HepG2 (cell line): Measurements from ENCODE around the gene KIF2C. TPM values are rescaled to one million over a fixed set of nuclear protein-coding genes. Genes with fewer than 3 reads are reported as not detected.

Source experiments
- ARID4A ChIP-seq: sonication (generic); formaldehyde crosslinking; IDR thresholded peaks from 2 replicates; pipeline ENCODE4 v1.5.0; 2020; ENCODE audit warnings: mild to moderate bottlenecking, missing genetic modification reagents, borderline replicate concordance
- BRF2 ChIP-seq: sonication (generic); formaldehyde crosslinking; IDR thresholded peaks from 2 replicates; pipeline ENCODE4 v1.8.1; 2022; ENCODE audit warnings: mild to moderate bottlenecking, missing genetic modification reagents
- CENPX ChIP-seq: sonication (generic); formaldehyde crosslinking; IDR thresholded peaks from 2 replicates; pipeline ENCODE4 v1.9.0; 2021; ENCODE audit warnings: mild to moderate bottlenecking, missing genetic modification reagents, moderate library complexity
- DZIP1 ChIP-seq: sonication (generic); formaldehyde crosslinking; IDR thresholded peaks from 2 replicates; pipeline ENCODE4 v1.5.0; 2020; ENCODE audit warnings: mild to moderate bottlenecking, missing genetic modification reagents
- HHEX ChIP-seq: IDR thresholded peaks from 2 replicates; pipeline ENCODE4 v1.6.1; 2016; ENCODE audit warnings: control low read depth
- HOXA9 ChIP-seq: sonication (generic); formaldehyde crosslinking; IDR thresholded peaks from 2 replicates; pipeline ENCODE4 v1.8.1; 2022; ENCODE audit warnings: missing genetic modification reagents, mild to moderate bottlenecking, moderate library complexity, borderline replicate concordance
- JDP2 ChIP-seq: sonication (generic); formaldehyde crosslinking; IDR thresholded peaks from 2 replicates; pipeline ENCODE4 v1.8.1; 2022; ENCODE audit warnings: missing genetic modification reagents, borderline replicate concordance
- KAT8 ChIP-seq: IDR thresholded peaks from 2 replicates; pipeline ENCODE4 v1.6.1; 2016; ENCODE audit warnings: missing genetic modification reagents, missing compliant biosample characterization
- NR2F2 ChIP-seq: IDR thresholded peaks from 2 replicates; pipeline ENCODE4 v1.6.1; 2012; ENCODE audit warnings: low read depth, inconsistent platforms, borderline replicate concordance
- TBL1XR1 ChIP-seq: fragments of 150-350 bp; IDR thresholded peaks from 2 replicates; pipeline ENCODE4 v1.6.1; 2014; ENCODE audit warnings: borderline replicate concordance, low read length; ENCODE audit not compliant: partially characterized antibody
- TCF7 ChIP-seq: sonication (generic); IDR thresholded peaks from 2 replicates; pipeline ENCODE4 v1.6.1; 2016; ENCODE audit warnings: antibody characterized with exemption, low read depth
- ZBTB34 ChIP-seq: sonication (generic); formaldehyde crosslinking; IDR thresholded peaks from 2 replicates; pipeline ENCODE4 v1.8.0; 2022; ENCODE audit warnings: mild to moderate bottlenecking, missing genetic modification reagents
- ZFP1 ChIP-seq: IDR thresholded peaks from 2 replicates; pipeline ENCODE4 v1.6.1; 2016
- ZNF329 ChIP-seq: sonication (generic); formaldehyde crosslinking; IDR thresholded peaks from 2 replicates; pipeline ENCODE4 v1.9.0; 2021; ENCODE audit warnings: low read depth, mild to moderate bottlenecking, missing genetic modification reagents
- ZNF382 ChIP-seq: sonication (generic); formaldehyde crosslinking; IDR thresholded peaks from 2 replicates; pipeline ENCODE4 v1.5.0; 2020; ENCODE audit warnings: missing genetic modification reagents, mild to moderate bottlenecking, borderline replicate concordance
- ZNF530 ChIP-seq: sonication (generic); formaldehyde crosslinking; IDR thresholded peaks from 2 replicates; pipeline ENCODE4 v1.5.0; 2020; ENCODE audit warnings: low read depth, mild to moderate bottlenecking, missing genetic modification reagents
- ZNF572 ChIP-seq: sonication (generic); formaldehyde crosslinking; IDR thresholded peaks from 2 replicates; pipeline ENCODE4 v1.5.1; 2020; ENCODE audit warnings: mild to moderate bottlenecking, missing genetic modification reagents
- ZNF629 ChIP-seq: sonication (generic); formaldehyde crosslinking; conservative IDR thresholded peaks from 2 replicates; pipeline ENCODE4 v1.5.0; 2020; ENCODE audit warnings: missing genetic modification reagents
- ZNF761 ChIP-seq: sonication (generic); formaldehyde crosslinking; conservative IDR thresholded peaks from 2 replicates; pipeline ENCODE4 v1.4.0; 2020; ENCODE audit warnings: mild to moderate bottlenecking, missing genetic modification reagents
- polyA plus RNA-seq, 8 experiments: library from polyadenylated mRNA; depleted of rRNA in 3 of 8; stranded (reverse) in 7 of 8; unstranded in 1 of 8; fragments of >200 nt; fragmentation: Illumina TruSeq in 4 of 8; extraction: Trizol in 4 of 8; gene quantifications; 2 replicates each; pipeline versions ENCODE4 v1.2.1 to v1.2.3, GENCODE V29; 2011 to 2016; ENCODE audit warnings: low read depth in 4 of 8, missing spikeins in 1 of 8, mixed read lengths in 1 of 8; ENCODE audit not compliant: insufficient read depth in 1 of 8
- total RNA-seq, 5 experiments: library from RNA; depleted of rRNA; stranded (reverse); fragments of >200 nt; fragmentation: Illumina TruSeq; extraction: Trizol; gene quantifications; 2 replicates each; pipeline ENCODE4 v1.2.3, GENCODE V29; 2016; ENCODE audit warnings: low read depth in 1 of 5

The KIF2C gene
- total and polyA plus RNA-seq, 2 of the 13 experiments (the other 11 are each of a cell fraction or from before 2014, with no cell fraction given) = 29.7 to 53.7 TPM

- TF ChIP-seq DZIP1 (CRISPR knock-in tag) (peak; percentile 91; the same call in 1 of the 2 replicates), CENPX (no peak), ZNF572 (CRISPR knock-in tag) (no peak; the same call in 1 of the 2 replicates), ZNF629 (CRISPR knock-in tag) (no peak), NR2F2 (0 out of 2 replicates have a peak, but pooled peaks have one; percentile 45), BRF2 (CRISPR knock-in tag) (0 out of 2 replicates have a peak, but pooled peaks have one; percentile 14), ZNF761 (CRISPR knock-in tag) (peak; percentile 82), ZNF530 (no peak), KAT8 (CRISPR knock-in tag) (peak; percentile 78; the same call in 1 of the 2 replicates), ARID4A (CRISPR knock-in tag) (peak; percentile 86; the same call in 1 of the 2 replicates), TBL1XR1 (no peak), ZFP1 (no peak), ZBTB34 (CRISPR knock-in tag) (peak; percentile 82), JDP2 (CRISPR knock-in tag) (no peak; the same call in 1 of the 2 replicates), HHEX (CRISPR knock-in tag) (no peak), TCF7 (no peak), ZNF329 (no peak), ZNF382 (CRISPR knock-in tag) (no peak), HOXA9 (peak; percentile 57; the same call in 1 of the 2 replicates)
Measured at GRCh38 chr1:44799770-44800584, 60.3 kb downstream of the KIF2C start, which contains the start of gene PLK3 (continued).
